Measurements from ENCODE around the gene GALNT16.
A peak's percentile ranks its signal among the peaks of the same experiment; 100 is the strongest.

GALNT16 gene

GRCh38 chr14:69244946-69245345, 15.0 kb upstream of the GALNT16 start:
- no peaks in the 10 kb centered on the region for H3K79me2 ChIP-seq (ENCODE audit: insufficient read depth, low read length)
- H3K27me3 ChIP-seq (ENCODE audit: insufficient read depth, low read length, poor library complexity, severe bottlenecking) = no peaks in the 10 kb centered on the region
- no peak overlapping the region for H2AFZ ChIP-seq (ENCODE audit: low read length)
- TF ChIP-seq CTCF (conservative IDR thresholded peaks at IDR 0.05; ENCODE audit: low read length) (no peak), EZH2phosphoT487 (IDR thresholded peaks at IDR 0.05; ENCODE audit: borderline replicate concordance) (no peak)
- no peak overlapping the region for H3K4me2 ChIP-seq (ENCODE audit: low read depth, low read length, poor library complexity, severe bottlenecking)
- H3K9ac ChIP-seq (ENCODE audit: low read depth, low read length, poor library complexity, severe bottlenecking) = no peak overlapping the region
- no peaks in the 10 kb centered on the region for H3K9me2 ChIP-seq (replicated peaks; ENCODE audit: low read depth, low read length)
- no peaks in the 10 kb centered on the region for H3F3A ChIP-seq (ENCODE audit: low read depth)
- H3K4me1 ChIP-seq (ENCODE audit: insufficient read depth, low read length, poor library complexity, severe bottlenecking) = no peaks in the 10 kb centered on the region
- no peaks in the 10 kb centered on the region for H4K20me1 ChIP-seq (ENCODE audit: insufficient read depth, low read length, poor library complexity, severe bottlenecking)
- no peak overlapping the region for H3K4me3 ChIP-seq (ENCODE audit: low read length, poor library complexity, severe bottlenecking)
- no peaks in the 10 kb centered on the region; the same call in 1 of the 2 replicates for H3K36me3 ChIP-seq (ENCODE audit: insufficient read depth, low read length)
- H3K9me3 ChIP-seq (ENCODE audit: insufficient read depth, low read depth, low read length) = no peaks in the 10 kb centered on the region

DNA sequence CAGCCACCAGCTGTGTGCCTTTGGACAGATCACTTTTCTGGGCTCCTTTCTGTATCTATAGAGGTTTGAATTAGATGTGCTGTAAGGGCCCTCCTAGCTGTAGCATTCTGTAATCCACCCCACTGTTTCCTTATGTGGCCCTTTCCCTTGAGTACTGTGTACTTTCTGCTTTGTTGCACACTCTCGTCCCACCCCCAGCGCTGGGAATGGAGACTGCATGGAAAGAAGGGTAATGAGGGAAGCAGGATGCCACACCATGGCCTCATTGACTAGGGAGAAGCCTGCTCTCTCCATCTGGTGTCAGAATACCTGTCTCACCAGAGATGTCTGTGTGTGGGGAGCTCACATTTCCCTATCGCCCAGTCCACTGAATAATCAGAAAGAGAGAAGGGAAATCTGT, 13.6 kb upstream of the GALNT16 start:
- no peaks in the 10 kb centered on the region; the same call in 1 of the 2 replicates for H3K36me3 ChIP-seq (ENCODE audit: insufficient read depth, low read length)
- no peak overlapping the region for H3K4me2 ChIP-seq (ENCODE audit: low read depth, low read length, poor library complexity, severe bottlenecking)
- no peaks in the 10 kb centered on the region for H4K20me1 ChIP-seq (ENCODE audit: insufficient read depth, low read length, poor library complexity, severe bottlenecking)
- no peak overlapping the region for H3K9ac ChIP-seq (ENCODE audit: low read depth, low read length, poor library complexity, severe bottlenecking)
- H3K9me3 ChIP-seq (ENCODE audit: insufficient read depth, low read depth, low read length) = no peaks in the 10 kb centered on the region
- H3K27me3 ChIP-seq (ENCODE audit: insufficient read depth, low read length, poor library complexity, severe bottlenecking) = no peaks in the 10 kb centered on the region
- H3K4me3 ChIP-seq (ENCODE audit: low read length, poor library complexity, severe bottlenecking) = no peak overlapping the region
- no peaks in the 10 kb centered on the region for H3F3A ChIP-seq (ENCODE audit: low read depth)
- no peaks in the 10 kb centered on the region for H3K9me2 ChIP-seq (replicated peaks; ENCODE audit: low read depth, low read length)
- H3K4me1 ChIP-seq (ENCODE audit: insufficient read depth, low read length, poor library complexity, severe bottlenecking) = no peaks in the 10 kb centered on the region
- H3K79me2 ChIP-seq (ENCODE audit: insufficient read depth, low read length) = no peaks in the 10 kb centered on the region
- TF ChIP-seq CTCF (conservative IDR thresholded peaks at IDR 0.05; ENCODE audit: low read length) (no peak), EZH2phosphoT487 (IDR thresholded peaks at IDR 0.05; ENCODE audit: borderline replicate concordance) (no peak)
- H2AFZ ChIP-seq (ENCODE audit: low read length) = no peak overlapping the region

- no peaks in the 10 kb centered on the region for H4K20me1 ChIP-seq (ENCODE audit: insufficient read depth, low read length, poor library complexity, severe bottlenecking)
- no peak overlapping the region for H3K9ac ChIP-seq (ENCODE audit: low read depth, low read length, poor library complexity, severe bottlenecking)
- no peaks in the 10 kb centered on the region for H3K27me3 ChIP-seq (ENCODE audit: insufficient read depth, low read length, poor library complexity, severe bottlenecking)
- H3K4me1 ChIP-seq (ENCODE audit: insufficient read depth, low read length, poor library complexity, severe bottlenecking) = no peaks in the 10 kb centered on the region
- H3K9me2 ChIP-seq (replicated peaks; ENCODE audit: low read depth, low read length) = no peaks in the 10 kb centered on the region
- no peak overlapping the region for H2AFZ ChIP-seq (ENCODE audit: low read length)
- no peaks in the 10 kb centered on the region for H3K36me3 ChIP-seq (ENCODE audit: insufficient read depth, low read length)
- H3F3A ChIP-seq (ENCODE audit: low read depth) = no peaks in the 10 kb centered on the region
- no peak overlapping the region for H3K4me3 ChIP-seq (ENCODE audit: low read length, poor library complexity, severe bottlenecking)
- no peak overlapping the region for H3K4me2 ChIP-seq (ENCODE audit: low read depth, low read length, poor library complexity, severe bottlenecking)
- H3K79me2 ChIP-seq (ENCODE audit: insufficient read depth, low read length) = no peaks in the 10 kb centered on the region
- peak; percentile 51 for TF ChIP-seq CTCF (conservative IDR thresholded peaks at IDR 0.05; ENCODE audit: low read length)
- TF ChIP-seq EZH2phosphoT487 (IDR thresholded peaks at IDR 0.05; ENCODE audit: borderline replicate concordance) = no peak
- H3K9me3 ChIP-seq (ENCODE audit: insufficient read depth, low read depth, low read length) = no peaks in the 10 kb centered on the region
Observed at GRCh38 chr14:69247676-69248440, 12.1 kb upstream of the GALNT16 start.

Measured in Loucy (cell line).